ENCODE results near the gene KLHL17.

DNA sequence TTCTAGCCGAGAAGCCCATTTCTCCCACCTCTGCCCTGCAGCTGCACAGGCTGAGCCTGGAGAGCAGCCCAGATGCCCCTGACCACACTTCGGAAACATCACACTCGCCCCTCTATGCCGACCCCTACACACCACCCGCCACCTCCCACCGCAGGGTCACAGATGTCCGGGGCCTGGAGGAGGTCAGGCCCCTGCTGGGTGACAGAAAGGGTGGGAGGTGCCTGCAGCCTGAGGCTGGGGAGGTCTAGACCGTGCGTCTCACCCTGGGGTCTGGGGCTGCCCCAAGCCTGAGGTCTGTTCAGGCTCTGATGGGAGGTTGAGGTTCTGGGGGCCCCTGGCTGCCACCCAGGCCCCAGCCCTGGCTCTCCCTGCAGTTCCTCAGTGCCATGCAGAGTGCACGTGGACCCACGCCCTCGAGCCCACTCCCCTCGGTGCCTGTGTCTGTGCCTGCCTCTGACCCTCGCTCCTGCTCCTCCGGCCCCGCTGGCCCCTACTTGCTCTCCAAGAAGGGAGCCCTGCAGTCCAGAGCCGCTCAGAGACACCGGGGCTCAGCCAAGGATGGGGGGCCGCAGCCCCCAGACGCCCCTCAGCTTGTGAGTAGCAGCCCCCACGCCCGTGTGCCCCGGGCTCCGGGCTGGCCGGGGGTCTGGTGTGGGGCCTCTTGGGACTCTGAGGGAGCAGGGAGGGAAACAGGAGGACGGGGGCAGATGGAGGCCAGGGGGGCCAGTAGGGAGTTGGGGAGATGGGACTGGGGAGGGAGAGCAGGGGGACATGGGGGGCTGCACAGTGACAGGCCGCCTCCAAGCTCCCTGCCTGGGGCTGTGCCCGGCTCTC, 13.3 kb downstream of the KLHL17 start:
- TF ChIP-seq, protein P1, sequence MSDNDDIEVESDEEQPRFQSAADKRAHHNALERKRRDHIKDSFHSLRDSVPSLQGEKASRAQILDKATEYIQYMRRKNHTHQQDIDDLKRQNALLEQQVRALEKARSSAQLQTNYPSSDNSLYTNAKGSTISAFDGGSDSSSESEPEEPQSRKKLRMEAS (IDR thresholded peaks at IDR 0.05) = no peak
- TF ChIP-seq, protein P2, sequence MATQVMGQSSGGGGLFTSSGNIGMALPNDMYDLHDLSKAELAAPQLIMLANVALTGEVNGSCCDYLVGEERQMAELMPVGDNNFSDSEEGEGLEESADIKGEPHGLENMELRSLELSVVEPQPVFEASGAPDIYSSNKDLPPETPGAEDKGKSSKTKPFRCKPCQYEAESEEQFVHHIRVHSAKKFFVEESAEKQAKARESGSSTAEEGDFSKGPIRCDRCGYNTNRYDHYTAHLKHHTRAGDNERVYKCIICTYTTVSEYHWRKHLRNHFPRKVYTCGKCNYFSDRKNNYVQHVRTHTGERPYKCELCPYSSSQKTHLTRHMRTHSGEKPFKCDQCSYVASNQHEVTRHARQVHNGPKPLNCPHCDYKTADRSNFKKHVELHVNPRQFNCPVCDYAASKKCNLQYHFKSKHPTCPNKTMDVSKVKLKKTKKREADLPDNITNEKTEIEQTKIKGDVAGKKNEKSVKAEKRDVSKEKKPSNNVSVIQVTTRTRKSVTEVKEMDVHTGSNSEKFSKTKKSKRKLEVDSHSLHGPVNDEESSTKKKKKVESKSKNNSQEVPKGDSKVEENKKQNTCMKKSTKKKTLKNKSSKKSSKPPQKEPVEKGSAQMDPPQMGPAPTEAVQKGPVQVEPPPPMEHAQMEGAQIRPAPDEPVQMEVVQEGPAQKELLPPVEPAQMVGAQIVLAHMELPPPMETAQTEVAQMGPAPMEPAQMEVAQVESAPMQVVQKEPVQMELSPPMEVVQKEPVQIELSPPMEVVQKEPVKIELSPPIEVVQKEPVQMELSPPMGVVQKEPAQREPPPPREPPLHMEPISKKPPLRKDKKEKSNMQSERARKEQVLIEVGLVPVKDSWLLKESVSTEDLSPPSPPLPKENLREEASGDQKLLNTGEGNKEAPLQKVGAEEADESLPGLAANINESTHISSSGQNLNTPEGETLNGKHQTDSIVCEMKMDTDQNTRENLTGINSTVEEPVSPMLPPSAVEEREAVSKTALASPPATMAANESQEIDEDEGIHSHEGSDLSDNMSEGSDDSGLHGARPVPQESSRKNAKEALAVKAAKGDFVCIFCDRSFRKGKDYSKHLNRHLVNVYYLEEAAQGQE (IDR thresholded peaks at IDR 0.05) = no peak
- TF ChIP-seq, protein P3, sequence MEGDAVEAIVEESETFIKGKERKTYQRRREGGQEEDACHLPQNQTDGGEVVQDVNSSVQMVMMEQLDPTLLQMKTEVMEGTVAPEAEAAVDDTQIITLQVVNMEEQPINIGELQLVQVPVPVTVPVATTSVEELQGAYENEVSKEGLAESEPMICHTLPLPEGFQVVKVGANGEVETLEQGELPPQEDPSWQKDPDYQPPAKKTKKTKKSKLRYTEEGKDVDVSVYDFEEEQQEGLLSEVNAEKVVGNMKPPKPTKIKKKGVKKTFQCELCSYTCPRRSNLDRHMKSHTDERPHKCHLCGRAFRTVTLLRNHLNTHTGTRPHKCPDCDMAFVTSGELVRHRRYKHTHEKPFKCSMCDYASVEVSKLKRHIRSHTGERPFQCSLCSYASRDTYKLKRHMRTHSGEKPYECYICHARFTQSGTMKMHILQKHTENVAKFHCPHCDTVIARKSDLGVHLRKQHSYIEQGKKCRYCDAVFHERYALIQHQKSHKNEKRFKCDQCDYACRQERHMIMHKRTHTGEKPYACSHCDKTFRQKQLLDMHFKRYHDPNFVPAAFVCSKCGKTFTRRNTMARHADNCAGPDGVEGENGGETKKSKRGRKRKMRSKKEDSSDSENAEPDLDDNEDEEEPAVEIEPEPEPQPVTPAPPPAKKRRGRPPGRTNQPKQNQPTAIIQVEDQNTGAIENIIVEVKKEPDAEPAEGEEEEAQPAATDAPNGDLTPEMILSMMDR (IDR thresholded peaks at IDR 0.05; ENCODE audit: low read depth, low read length, missing input control) = no peak
- no peak for TF ChIP-seq YY1 (IDR thresholded peaks at IDR 0.05)
- no peak for TF ChIP-seq RAD21 (IDR thresholded peaks at IDR 0.05)
- no peak for TF ChIP-seq GABPA (IDR thresholded peaks at IDR 0.05 in 1 of 2, conservative IDR thresholded peaks at IDR 0.05 in 1 of 2)
- TF ChIP-seq NR2F2 (IDR thresholded peaks at IDR 0.05) = no peak
- no peak for TF ChIP-seq JUND (IDR thresholded peaks at IDR 0.05)
- no peak for TF ChIP-seq SP1 (IDR thresholded peaks at IDR 0.05)
